MG63 (cell line): ENCODE measurements around the gene FNDC3B. TPM values are rescaled to one million over a fixed set of nuclear protein-coding genes. Genes with fewer than 3 reads are reported as not detected.
A peak's percentile ranks its signal among the peaks of the same experiment; 100 is the strongest.
"Not testable (repeated sequence)": the region's sequence is repeated elsewhere in the genome, so short reads cannot be mapped to it uniquely, and the experiment has no call there.

Source experiments
- DNase-seq: peaks from one replicate; pipeline ENCODE4 v3.0.0-alpha.2; 2020
- H3K27me3 ChIP-seq: fragments of 250-450 bp; sonication (Bioruptor Pico); 2 replicates; pipeline ENCODE4 v1.5.1; 2020; ENCODE audit warnings: mild to moderate bottlenecking, moderate library complexity
- H3K36me3 ChIP-seq: fragments of 250-450 bp; sonication (Bioruptor Pico); 2 replicates; pipeline ENCODE4 v1.5.1; 2020; ENCODE audit warnings: mild to moderate bottlenecking, moderate library complexity
- H3K4me3 ChIP-seq: fragments of 250-450 bp; sonication (Bioruptor Pico); 2 replicates; pipeline ENCODE4 v1.5.1; 2020; ENCODE audit warnings: mild to moderate bottlenecking, moderate library complexity
- H3K9me3 ChIP-seq: fragments of 250-450 bp; sonication (Bioruptor Pico); 2 replicates; pipeline ENCODE4 v1.5.1; 2020; ENCODE audit warnings: mild to moderate bottlenecking, moderate library complexity
- total RNA-seq: library from RNA; depleted of rRNA; stranded (reverse); fragments of >200 nt; shearing (Covaris generic); gene quantifications from 2 replicates; pipeline ENCODE4 v1.2.3, GENCODE V29; 2014; ENCODE audit warnings: low replicate concordance

Gene FNDC3B
- total RNA-seq, 1 experiment from 2014 or later = 53.7 TPM

DNA sequence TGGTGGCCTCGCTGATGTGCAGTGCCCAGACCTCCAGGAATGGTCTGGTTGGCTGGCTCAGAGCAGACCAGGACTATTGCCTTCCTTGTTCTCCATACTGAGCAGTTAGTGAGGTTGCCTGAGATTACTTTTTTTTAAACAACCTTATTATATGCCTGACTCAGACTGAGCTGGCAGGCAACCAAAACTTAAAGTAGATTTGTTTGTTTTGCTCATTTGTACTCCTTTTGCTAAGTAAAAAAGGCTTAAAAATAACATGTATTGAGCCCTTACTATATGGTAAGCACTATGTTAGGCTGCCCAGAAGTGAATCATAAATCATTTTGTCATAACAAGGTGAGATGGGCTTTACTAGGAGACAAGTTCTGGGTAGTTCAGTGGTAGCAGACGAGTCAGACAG, 316.5 kb downstream of the FNDC3B start:
- Histone ChIP-seq H3K27me3 (no peaks in the 10 kb centered on the region), H3K4me3 (no peak overlapping the region), H3K9me3 (no peaks in the 10 kb centered on the region), H3K36me3 (peaks cover 71% of the 10 kb centered on the region)
- peak; percentile 67 for DNase-seq

GRCh38 chr3:172356427-172356826, 317.0 kb downstream of the FNDC3B start:
- DNase-seq = no peak

DNA sequence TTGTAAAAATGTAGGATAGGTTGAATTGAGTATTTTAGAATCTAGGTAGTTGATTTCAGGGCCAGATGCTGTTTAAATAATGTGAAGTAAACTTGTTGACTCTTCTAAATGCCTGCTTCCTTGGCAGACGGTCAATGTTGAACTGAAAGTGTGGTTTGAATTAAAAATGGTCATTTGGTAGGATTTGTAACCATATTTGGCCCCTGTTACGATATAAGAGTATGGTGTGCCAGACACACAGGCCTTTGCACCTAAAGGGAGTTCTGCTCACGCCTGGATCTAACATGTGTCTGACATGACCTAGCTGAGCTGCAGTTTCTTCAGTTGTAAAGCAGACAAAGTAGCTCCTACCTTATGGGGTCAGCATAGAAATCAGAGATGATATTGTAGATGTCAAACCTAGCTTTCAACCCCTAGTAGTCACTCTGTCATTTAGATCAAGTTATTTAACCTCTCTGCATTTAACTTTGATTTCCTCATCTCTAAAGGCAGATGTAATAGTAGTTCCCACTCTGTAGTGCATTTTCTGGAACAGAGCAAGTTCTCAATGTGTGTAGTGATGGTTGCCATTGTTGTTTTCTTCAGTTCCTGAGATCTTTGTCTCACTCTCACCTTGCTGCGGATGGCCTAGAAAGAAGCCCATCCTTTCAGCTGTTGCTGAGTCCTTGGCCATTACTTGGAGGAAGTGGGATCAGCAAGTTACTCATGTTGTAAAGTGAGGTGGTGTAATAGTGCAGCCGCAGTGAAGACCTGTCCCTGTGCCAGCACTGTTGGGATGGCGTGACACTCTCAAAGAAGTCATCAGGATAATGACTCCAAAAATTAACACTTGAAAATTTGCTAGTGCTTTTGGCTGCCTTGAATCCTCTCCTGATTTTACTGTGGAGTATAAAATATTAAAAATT, 318.7 kb downstream of the FNDC3B start:
- DNase-seq = no peak
- peaks cover 71% of the 10 kb centered on the region for H3K36me3 ChIP-seq
- H3K4me3 ChIP-seq = no peak overlapping the region

More at GRCh38 chr3:172356427-172356826, 317.0 kb downstream of the FNDC3B start:
- no peak overlapping the region for H3K4me3 ChIP-seq
- H3K36me3 ChIP-seq = peaks cover 71% of the 10 kb centered on the region
- H3K27me3 ChIP-seq = no peaks in the 10 kb centered on the region
- no peaks in the 10 kb centered on the region for H3K9me3 ChIP-seq

DNA sequence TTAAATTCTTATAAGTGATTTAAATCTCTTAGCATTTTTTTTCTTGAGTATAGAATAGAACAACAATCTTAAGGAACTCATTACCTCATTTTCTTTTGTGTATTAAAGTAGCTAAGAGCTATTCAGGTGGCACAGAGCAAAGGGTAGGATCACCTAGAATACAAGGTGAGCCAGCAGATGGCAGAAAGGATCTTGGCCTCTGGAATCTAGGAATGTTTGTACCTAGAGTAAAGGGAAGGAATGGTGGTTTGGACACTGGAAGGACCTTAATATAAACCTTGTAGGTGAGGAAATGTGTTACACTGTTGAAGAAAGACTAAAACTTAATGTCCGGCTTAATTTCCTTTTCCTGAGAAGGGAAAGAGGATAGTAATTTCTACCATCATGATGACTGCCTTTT, 319.9 kb downstream of the FNDC3B start:
- no peaks in the 10 kb centered on the region for H3K9me3 ChIP-seq
- H3K27me3 ChIP-seq = no peaks in the 10 kb centered on the region
- peaks cover 74% of the 10 kb centered on the region for H3K36me3 ChIP-seq
- no peak for DNase-seq
- no peak overlapping the region for H3K4me3 ChIP-seq

More for the DNA sequence above, 318.7 kb downstream of the FNDC3B start:
- Histone ChIP-seq H3K9me3 (no peaks in the 10 kb centered on the region), H3K27me3 (no peaks in the 10 kb centered on the region)

DNA sequence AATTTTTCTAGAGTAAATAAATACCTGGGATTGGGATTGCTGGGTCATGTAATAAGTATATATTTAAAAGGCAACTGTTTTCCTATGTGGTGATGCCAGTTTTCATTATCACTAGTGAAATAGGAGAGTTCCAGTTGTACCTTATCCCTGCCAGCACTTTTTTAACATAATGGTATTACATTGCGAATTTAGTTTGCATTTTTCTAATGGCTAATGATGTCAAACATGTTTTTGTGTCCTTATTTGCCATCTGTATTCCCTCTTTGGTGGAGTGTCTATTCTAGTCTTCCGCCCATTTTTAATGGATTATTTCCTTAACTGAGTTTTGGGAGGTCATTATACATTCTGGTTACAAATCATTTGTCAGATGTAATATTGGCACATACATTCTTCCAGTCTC, 320.6 kb downstream of the FNDC3B start:
- no peak for DNase-seq
- Histone ChIP-seq H3K4me3 (no peak overlapping the region), H3K36me3 (peaks cover 78% of the 10 kb centered on the region), H3K27me3 (no peaks in the 10 kb centered on the region), H3K9me3 (no peaks in the 10 kb centered on the region)

GRCh38 chr3:172362583-172362982, 323.2 kb downstream of the FNDC3B start:
- DNase-seq = no peak
- H3K9me3 ChIP-seq = no peaks in the 10 kb centered on the region
- no peaks in the 10 kb centered on the region for H3K27me3 ChIP-seq
- no peak overlapping the region for H3K4me3 ChIP-seq
- H3K36me3 ChIP-seq = peaks cover 80% of the 10 kb centered on the region

DNA sequence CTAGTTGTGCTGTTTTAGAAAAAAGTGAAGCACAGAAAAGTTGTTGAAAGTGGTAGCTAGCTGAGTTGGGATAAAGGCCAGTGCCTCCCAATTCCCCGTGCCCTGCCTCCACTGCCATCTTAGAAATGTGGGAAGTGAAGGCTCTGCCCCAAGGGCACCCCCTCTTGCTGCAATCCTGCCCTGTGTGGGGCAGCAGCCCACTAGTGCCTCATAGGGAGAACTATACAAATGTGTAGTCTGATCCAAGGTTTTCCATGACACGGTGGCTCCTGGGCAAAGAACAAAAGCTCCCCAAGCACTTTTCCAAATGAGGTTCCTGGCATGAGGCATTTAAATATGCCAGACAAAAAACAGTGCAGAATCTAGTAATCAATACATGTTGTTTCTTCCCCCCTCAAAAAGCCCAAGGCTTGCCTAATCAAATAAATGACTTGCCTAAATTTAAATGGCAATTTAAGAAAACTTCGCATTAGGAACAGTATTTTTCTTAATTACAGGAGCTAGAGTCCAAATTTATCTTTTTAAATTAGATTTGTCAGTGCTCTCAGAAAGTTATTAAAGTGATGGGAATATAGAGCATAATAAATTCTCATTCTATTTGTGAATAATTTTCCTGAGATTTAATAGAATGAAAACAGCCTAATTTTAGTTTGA, 325.1 kb downstream of the FNDC3B start:
- no peaks in the 10 kb centered on the region for H3K27me3 ChIP-seq
- no peak for DNase-seq
- H3K36me3 ChIP-seq = peaks cover 82% of the 10 kb centered on the region
- H3K4me3 ChIP-seq = no peak overlapping the region
- no peaks in the 10 kb centered on the region for H3K9me3 ChIP-seq

- DNase-seq = no peak
- no peak overlapping the region for H3K4me3 ChIP-seq
- H3K27me3 ChIP-seq = no peaks in the 10 kb centered on the region
- H3K36me3 ChIP-seq = peaks cover 79% of the 10 kb centered on the region
- no peaks in the 10 kb centered on the region for H3K9me3 ChIP-seq
Measured at GRCh38 chr3:172365028-172365567, 325.7 kb downstream of the FNDC3B start.

DNA sequence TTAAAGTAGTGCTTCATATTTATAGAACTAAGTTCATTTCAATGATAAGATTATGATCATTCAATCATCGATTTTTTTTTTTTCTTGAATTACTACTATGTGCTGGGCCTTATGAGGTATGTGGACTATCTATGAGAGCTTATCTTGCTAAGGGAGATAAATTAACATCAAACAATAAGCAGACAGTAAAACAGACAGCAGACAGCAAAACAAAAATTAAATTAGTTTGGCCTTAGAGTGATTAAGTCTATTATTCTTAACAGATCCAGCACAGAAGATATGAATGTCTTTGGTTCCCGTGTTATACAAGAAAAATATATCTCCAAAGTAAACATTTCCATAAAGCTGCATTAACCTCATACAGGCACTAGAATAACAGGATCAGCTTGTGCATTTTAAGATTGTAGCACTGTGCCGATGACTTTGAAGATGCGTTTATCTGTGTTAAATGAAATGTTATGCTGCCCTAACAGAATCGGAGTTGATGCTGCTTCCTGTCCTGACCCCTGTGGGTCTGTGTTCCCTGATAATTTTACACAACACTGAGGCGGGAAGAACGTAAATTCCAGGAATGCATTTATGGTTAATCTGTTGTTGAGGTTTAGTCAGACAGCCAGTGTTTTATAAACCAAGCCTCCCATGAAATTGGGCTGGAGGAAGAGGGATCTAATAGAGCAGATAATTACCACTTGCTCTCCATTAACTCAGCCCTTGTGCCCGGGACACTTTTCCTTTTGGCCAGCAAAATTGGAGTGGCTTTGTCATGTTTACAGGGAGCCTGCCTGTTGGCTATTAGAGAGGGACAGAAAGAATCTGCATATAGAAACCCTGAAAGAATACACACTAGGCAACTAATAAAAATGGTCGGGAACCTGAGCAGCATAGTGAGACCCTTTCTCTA, 328.1 kb downstream of the FNDC3B start:
- H3K27me3 ChIP-seq = no peaks in the 10 kb centered on the region
- no peaks in the 10 kb centered on the region for H3K9me3 ChIP-seq
- no peak for DNase-seq
- no peak overlapping the region for H3K4me3 ChIP-seq
- peaks cover 69% of the 10 kb centered on the region for H3K36me3 ChIP-seq

GRCh38 chr3:172368556-172368955, 329.2 kb downstream of the FNDC3B start:
- H3K36me3 ChIP-seq = peaks cover 64% of the 10 kb centered on the region
- H3K27me3 ChIP-seq, DNase-seq, H3K4me3 ChIP-seq, H3K9me3 ChIP-seq: not testable (repeated sequence)

DNA sequence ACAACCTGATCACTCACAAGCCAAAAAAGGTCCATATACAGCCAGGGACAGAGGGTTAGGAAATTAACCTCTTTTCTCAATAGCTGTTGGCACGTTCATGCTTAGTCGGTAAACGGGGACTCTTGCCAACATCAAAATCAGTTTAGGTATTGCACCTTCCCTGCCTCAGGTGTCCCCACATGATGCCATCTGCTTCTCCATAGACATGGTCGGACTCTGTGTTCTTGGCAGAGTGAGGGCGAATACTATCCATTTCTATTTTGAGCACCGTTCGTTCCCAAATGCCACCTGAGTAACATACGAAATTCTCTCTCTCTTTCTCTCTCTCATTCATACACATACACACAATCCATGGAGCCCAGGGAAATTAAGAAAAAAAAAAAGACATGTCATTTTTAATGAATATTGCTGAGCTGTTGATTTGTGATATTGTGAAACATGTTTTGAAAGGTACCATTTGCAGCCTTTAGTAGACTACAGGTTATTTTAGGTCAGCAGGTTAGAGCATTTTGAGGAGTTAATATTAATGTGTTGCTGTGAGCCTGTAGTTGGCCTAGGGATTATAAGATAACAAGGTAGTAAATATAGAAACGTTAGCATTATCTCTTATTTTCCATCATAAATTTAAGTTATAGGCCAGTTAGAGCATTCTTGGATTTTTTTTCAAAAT, 330.3 kb downstream of the FNDC3B start:
- H3K36me3 ChIP-seq = peaks cover 59% of the 10 kb centered on the region

DNA sequence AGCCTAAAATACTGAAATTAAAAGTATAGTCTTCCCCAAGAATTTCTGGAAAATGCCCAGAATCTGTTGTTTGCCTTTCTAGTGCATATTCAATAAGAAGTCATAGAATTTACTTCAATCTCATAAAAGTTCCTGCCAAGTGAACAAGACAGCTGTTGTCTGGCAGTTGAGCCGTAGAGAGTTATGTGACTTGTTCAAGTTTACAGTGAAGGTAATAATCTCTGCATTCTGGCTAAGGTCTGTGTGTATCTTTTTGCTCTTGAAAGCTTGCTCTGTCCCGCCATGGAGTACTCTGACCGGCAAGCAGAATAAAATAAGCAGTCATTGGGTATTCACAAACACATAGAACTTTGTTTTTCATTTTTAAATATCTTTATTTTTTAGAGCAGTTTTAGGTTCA, 331.0 kb downstream of the FNDC3B start:
- no peaks in the 10 kb centered on the region for H3K27me3 ChIP-seq

More for the DNA sequence above, 330.3 kb downstream of the FNDC3B start:
- no peaks in the 10 kb centered on the region for H3K27me3 ChIP-seq
- no peak for DNase-seq
- H3K9me3 ChIP-seq = no peaks in the 10 kb centered on the region
- H3K4me3 ChIP-seq = no peak overlapping the region

DNA sequence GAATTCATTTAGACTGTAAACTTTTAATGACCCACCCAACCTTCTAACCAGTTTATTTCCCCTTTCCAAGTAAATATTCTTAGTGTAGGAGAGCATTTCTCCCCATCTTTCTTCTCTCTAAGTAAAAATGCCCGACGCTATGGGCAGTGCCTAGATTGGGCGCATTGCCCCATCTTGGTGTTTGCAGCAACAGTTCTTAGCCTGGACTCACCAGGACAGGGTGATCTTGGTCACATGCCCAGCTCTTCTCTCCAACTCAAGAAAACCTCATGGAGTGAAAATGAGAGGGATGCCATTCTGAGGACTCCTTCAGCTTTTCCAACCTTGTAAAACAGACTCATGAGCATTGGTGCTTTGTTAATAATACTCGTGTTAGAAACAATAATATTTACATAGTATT, 332.2 kb downstream of the FNDC3B start:
- no peaks in the 10 kb centered on the region for H3K9me3 ChIP-seq
- H3K27me3 ChIP-seq = no peaks in the 10 kb centered on the region
- peaks cover 66% of the 10 kb centered on the region for H3K36me3 ChIP-seq
- DNase-seq = no peak
- no peak overlapping the region for H3K4me3 ChIP-seq

More for the DNA sequence above, 331.0 kb downstream of the FNDC3B start:
- no peaks in the 10 kb centered on the region for H3K9me3 ChIP-seq
- H3K4me3 ChIP-seq = no peak overlapping the region
- no peak for DNase-seq
- peaks cover 58% of the 10 kb centered on the region for H3K36me3 ChIP-seq

GRCh38 chr3:172372895-172373294, 333.5 kb downstream of the FNDC3B start:
- no peak for DNase-seq
- peaks cover 65% of the 10 kb centered on the region for H3K36me3 ChIP-seq
- no peaks in the 10 kb centered on the region for H3K27me3 ChIP-seq
- H3K9me3 ChIP-seq = no peaks in the 10 kb centered on the region
- no peak overlapping the region for H3K4me3 ChIP-seq

DNA sequence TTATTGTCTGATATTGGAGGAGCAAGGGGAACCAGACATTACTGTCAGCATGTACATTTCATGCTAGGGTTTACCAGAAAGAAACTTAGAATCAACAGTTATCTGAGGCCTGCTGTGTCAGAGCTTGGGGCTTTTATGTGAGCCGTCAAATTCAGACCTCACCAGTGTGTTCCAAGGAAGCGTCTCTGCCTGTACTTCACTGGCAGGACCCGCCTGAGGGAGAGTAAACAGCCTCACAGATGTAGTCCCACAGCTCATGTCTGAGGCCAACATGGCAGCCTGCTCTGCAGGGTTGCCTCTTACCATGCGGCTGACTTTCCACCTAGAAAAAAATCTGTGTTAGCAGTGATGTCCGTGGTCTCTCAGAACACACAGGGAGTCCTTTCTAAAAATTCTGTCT, 334.5 kb downstream of the FNDC3B start:
- Histone ChIP-seq H3K9me3 (no peaks in the 10 kb centered on the region), H3K36me3 (peaks cover 67% of the 10 kb centered on the region), H3K27me3 (no peaks in the 10 kb centered on the region), H3K4me3 (no peak overlapping the region)
- no peak for DNase-seq

DNA sequence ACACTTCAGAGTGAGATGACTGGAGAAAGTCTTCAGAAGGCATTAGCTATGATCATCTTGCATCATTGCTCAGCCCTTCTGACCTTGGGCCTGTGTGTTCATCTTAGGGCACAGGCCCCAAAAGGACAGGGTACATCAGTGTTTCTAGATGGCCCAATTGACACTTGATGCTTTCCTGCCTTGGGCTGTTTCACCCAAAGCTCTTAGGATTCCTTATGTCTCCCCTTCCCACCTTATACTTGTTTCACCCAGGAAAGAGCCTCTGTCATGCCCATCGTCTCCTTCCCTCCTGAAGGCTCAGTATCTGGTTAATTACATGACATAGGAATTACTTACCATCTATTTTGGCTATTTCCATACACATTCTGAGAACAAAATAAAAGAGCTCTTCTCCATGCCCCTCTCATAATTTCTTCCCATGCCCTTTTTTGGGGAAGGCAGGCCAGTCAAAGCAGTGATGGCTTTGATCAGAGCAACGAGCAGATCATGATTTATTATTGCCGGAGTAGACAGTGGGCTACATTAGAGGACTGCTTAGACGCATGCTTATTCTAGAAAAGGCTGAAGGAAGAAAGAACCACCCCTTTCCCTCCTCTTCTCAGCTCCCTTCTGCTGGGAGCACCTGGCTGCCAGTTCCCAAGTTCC, 335.9 kb downstream of the FNDC3B start:
- no peak for DNase-seq
- Histone ChIP-seq H3K4me3 (no peak overlapping the region), H3K27me3 (no peaks in the 10 kb centered on the region), H3K36me3 (peaks cover 74% of the 10 kb centered on the region), H3K9me3 (no peaks in the 10 kb centered on the region)
